CD14-positive monocyte (primary cell): ENCODE data around the gene LPCAT4. TPM values are rescaled to one million over a fixed set of nuclear protein-coding genes. Genes with fewer than 3 reads are reported as not detected.

ENCODE experiments used
- DNase-seq, 3 donors: peaks; one replicate each; pipeline ENCODE4 v3.0.0-alpha.2; 2011 to 2022
- H2AFZ ChIP-seq: 2 replicates; pipeline ENCODE4 v1.6.0; 2012; ENCODE audit warnings: mild to moderate bottlenecking, low read depth, low read length, inconsistent platforms; ENCODE audit not compliant: insufficient read depth, poor library complexity, severe bottlenecking
- H3K27ac ChIP-seq, 2 donors: 1 replicate in 1 of 2; 2 replicates in 1 of 2; pipeline ENCODE4 v1.5.1; 2012 to 2013; ENCODE audit warnings: low read length in 2 of 2, control low read depth in 1 of 2, inconsistent platforms in 1 of 2, low read depth in 1 of 2, mild to moderate bottlenecking in 1 of 2
- H3K27me3 ChIP-seq, 2 donors: one replicate each; pipeline versions ENCODE4 v1.6.0 to v1.6.1; 2011 to 2013; ENCODE audit warnings: low read length in 2 of 2; ENCODE audit not compliant: control insufficient read depth in 2 of 2, insufficient read depth in 2 of 2
- H3K36me3 ChIP-seq, 2 donors: replicated peaks in 1 of 2; 1 replicate in 1 of 2; 2 replicates in 1 of 2; pipeline versions ENCODE4 v1.5.1 to v1.6.1; 2012 to 2013; ENCODE audit warnings: low read length in 2 of 2, control low read depth in 1 of 2, inconsistent platforms in 1 of 2, mild to moderate bottlenecking in 1 of 2; ENCODE audit not compliant: insufficient read depth in 2 of 2, control insufficient read depth in 1 of 2
- H3K4me1 ChIP-seq, 2 donors: 1 replicate in 1 of 2; 2 replicates in 1 of 2; pipeline versions ENCODE4 v1.5.1 to v1.6.1; 2012 to 2013; ENCODE audit warnings: low read length in 2 of 2, control low read depth in 1 of 2, inconsistent platforms in 1 of 2, mild to moderate bottlenecking in 1 of 2, moderate library complexity in 1 of 2; ENCODE audit not compliant: insufficient read depth in 2 of 2, control insufficient read depth in 1 of 2
- H3K4me2 ChIP-seq: replicated peaks from 2 replicates; pipeline ENCODE3; 2012; ENCODE audit warnings: low read length, moderate library complexity, mild to moderate bottlenecking; ENCODE audit not compliant: poor library complexity, severe bottlenecking; ENCODE audit errors: extremely low read depth
- H3K4me3 ChIP-seq, 3 experiments: fragments of 200-600 bp in 1 of 3; sonication (generic) in 1 of 3; replicated peaks in 1 of 3; 1 replicate in 2 of 3; 2 replicates in 1 of 3; pipeline ENCODE4 v1.5.1; 2011 to 2013; ENCODE audit warnings: low read length in 3 of 3, mild to moderate bottlenecking in 3 of 3, control low read depth in 2 of 3, low read depth in 2 of 3, inconsistent platforms in 1 of 3, moderate library complexity in 1 of 3
- H3K79me2 ChIP-seq: 2 replicates; pipeline ENCODE4 v1.6.0; 2012; ENCODE audit warnings: mild to moderate bottlenecking, control low read depth, inconsistent platforms, low read length, moderate library complexity; ENCODE audit not compliant: insufficient read depth
- H3K9ac ChIP-seq: 2 replicates; pipeline ENCODE4 v1.6.0; 2017; ENCODE audit warnings: low read length, mild to moderate bottlenecking; ENCODE audit not compliant: insufficient read depth, poor library complexity, severe bottlenecking
- H3K9me3 ChIP-seq, 2 donors: replicated peaks in 1 of 2; 1 replicate in 1 of 2; 2 replicates in 1 of 2; pipeline versions ENCODE4 v1.5.1 to v1.6.1; 2012 to 2013; ENCODE audit warnings: low read length in 2 of 2, control low read depth in 1 of 2; ENCODE audit not compliant: control insufficient read depth in 1 of 2, insufficient read depth in 1 of 2
- H4K20me1 ChIP-seq: 2 replicates; pipeline ENCODE4 v1.6.0; 2012; ENCODE audit warnings: mild to moderate bottlenecking, low read length, control low read depth, moderate library complexity; ENCODE audit not compliant: insufficient read depth
- H3K27ac Mint-ChIP-seq, 7 donors: one replicate each; pipeline ENCODE4 v1.8.0; 2020; ENCODE audit warnings: mild to moderate bottlenecking in 7 of 7, mixed read lengths in 7 of 7, moderate library complexity in 6 of 7, inconsistent platforms in 2 of 7
- H3K27me3 Mint-ChIP-seq, 3 donors: one replicate each; pipeline ENCODE4 v1.8.0; 2021 to 2022; ENCODE audit warnings: low read depth in 3 of 3, mild to moderate bottlenecking in 3 of 3, mixed read lengths in 3 of 3, moderate library complexity in 3 of 3, inconsistent platforms in 1 of 3
- H3K36me3 Mint-ChIP-seq, 2 donors: one replicate each; pipeline ENCODE4 v1.8.0; 2020; ENCODE audit warnings: mixed read lengths in 2 of 2, inconsistent platforms in 1 of 2, mild to moderate bottlenecking in 1 of 2
- H3K4me1 Mint-ChIP-seq: one replicate; pipeline ENCODE4 v1.8.0; 2020; ENCODE audit warnings: mild to moderate bottlenecking, mixed read lengths
- H3K4me3 Mint-ChIP-seq, 2 donors: one replicate each; pipeline ENCODE4 v1.8.0; 2020; ENCODE audit warnings: mild to moderate bottlenecking in 2 of 2, mixed read lengths in 2 of 2, moderate library complexity in 1 of 2
- H3K9me3 Mint-ChIP-seq, 7 donors: one replicate each; pipeline ENCODE4 v1.8.0; 2020 to 2022; ENCODE audit warnings: mixed read lengths in 7 of 7, mild to moderate bottlenecking in 6 of 7, moderate library complexity in 6 of 7, inconsistent platforms in 2 of 7
- WGBS: methylation state at CpG from one replicate; pipeline ENCODE4 v1.1.5; 2013; ENCODE audit warnings: missing lambda C conversion rate; ENCODE audit not compliant: insufficient coverage; 5-methylcytosine and 5-hydroxymethylcytosine counted together
- intact Hi-C, 2 donors: fragments of 100-400 bp; cut with micrococcal nuclease; formaldehyde crosslinking; loops; one replicate each; pipeline versions ENCODE4 v1.15.0 to v1.15.1; 2023
- polyA plus RNA-seq, 3 donors: library from polyadenylated mRNA; depleted of rRNA in 1 of 3; unstranded in 2 of 3; stranded (reverse) in 1 of 3; fragments of 300-500 nt in 2 of 3; fragments of >200 nt in 1 of 3; fragmentation: Illumina TruSeq in 2 of 3; gene quantifications; 1 replicate in 2 of 3; 2 replicates in 1 of 3; pipeline ENCODE4 v1.2.3, GENCODE V29; 2012 to 2021
- small RNA-seq: library from RNA; depleted of rRNA; stranded (forward); fragments of <200 nt; gene quantifications from one replicate; pipeline ENCODE3, GENCODE V24; 2012; ENCODE audit warnings: low read depth; ENCODE audit not compliant: insufficient read length
- TF ChIP-seq, protein P1 (sequence below): fragments of 200-600 bp; IDR thresholded peaks from one replicate; pipeline ENCODE4 v1.8.0; 2022; ENCODE audit warnings: antibody characterized with exemption, mild to moderate bottlenecking

Gene LPCAT4
- polyA plus RNA-seq, 3 donors: 3.3 to 39.5 (median 4.2) TPM

- Histone ChIP-seq H3K27me3 (no peaks in the 10 kb centered on the region), H2AFZ (no peak overlapping the region), H3K79me2 (peaks cover 58% of the 10 kb centered on the region), H3K9ac (no peak overlapping the region), H3K36me3 (peaks cover 9 to 49% of the 10 kb centered on the region in 2 donors), H3K4me1 (no peaks in the 10 kb centered on the region), H4K20me1 (peaks cover 97% of the 10 kb centered on the region), H3K4me2 (no peak overlapping the region), H3K9me3 (no peaks in the 10 kb centered on the region), H3K4me3 (no peak overlapping the region), H3K27ac (no peak overlapping the region)
- Mint-ChIP-seq H3K9me3 (peaks cover 0 to 3% (median 0%) of the 10 kb centered on the region in 7 donors), H3K4me1 (peaks cover 3% of the 10 kb centered on the region), H3K4me3 (no peak overlapping the region), H3K27me3 (no peaks in the 10 kb centered on the region), H3K27ac (no peak overlapping the region), H3K36me3 (peaks cover 54 to 70% of the 10 kb centered on the region in 2 donors)
- intact Hi-C loops: no loop called here
- no CpG with 5 or more reads among the region's 1 CpG for WGBS
- TF ChIP-seq, protein P1, sequence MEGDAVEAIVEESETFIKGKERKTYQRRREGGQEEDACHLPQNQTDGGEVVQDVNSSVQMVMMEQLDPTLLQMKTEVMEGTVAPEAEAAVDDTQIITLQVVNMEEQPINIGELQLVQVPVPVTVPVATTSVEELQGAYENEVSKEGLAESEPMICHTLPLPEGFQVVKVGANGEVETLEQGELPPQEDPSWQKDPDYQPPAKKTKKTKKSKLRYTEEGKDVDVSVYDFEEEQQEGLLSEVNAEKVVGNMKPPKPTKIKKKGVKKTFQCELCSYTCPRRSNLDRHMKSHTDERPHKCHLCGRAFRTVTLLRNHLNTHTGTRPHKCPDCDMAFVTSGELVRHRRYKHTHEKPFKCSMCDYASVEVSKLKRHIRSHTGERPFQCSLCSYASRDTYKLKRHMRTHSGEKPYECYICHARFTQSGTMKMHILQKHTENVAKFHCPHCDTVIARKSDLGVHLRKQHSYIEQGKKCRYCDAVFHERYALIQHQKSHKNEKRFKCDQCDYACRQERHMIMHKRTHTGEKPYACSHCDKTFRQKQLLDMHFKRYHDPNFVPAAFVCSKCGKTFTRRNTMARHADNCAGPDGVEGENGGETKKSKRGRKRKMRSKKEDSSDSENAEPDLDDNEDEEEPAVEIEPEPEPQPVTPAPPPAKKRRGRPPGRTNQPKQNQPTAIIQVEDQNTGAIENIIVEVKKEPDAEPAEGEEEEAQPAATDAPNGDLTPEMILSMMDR: no peak
- no peak for DNase-seq
These were observed 55.4 kb downstream of the LPCAT4 start for GRCh38 chr15:34311563-34311962.

Small RNA genes lying within 50 kb of the gene (small RNA-seq; reads per million reads assigned to genes)
- gene MIR1233-1 (not detected), gene RF00019 (not detected)

Other genes with a start within 250 kb of the LPCAT4 start
- 10 to 100 TPM; 16.5 to 38.4 (median 37.7) TPM for gene KATNBL1, start 157.1 kb downstream of the LPCAT4 start, polyA plus RNA-seq
- gene EMC4, start 142.2 kb downstream of the LPCAT4 start, polyA plus RNA-seq: 100 to 1,000 TPM in 2 of 3 donors, 10 to 100 TPM in 1; 66.9 to 142 (median 116) TPM
- gene SLC12A6, start 29.4 kb downstream of the LPCAT4 start, polyA plus RNA-seq: 10 to 100 TPM in 1 of 3 donors, 1 to 10 TPM in 2; 5.4 to 80.0 (median 8.0) TPM
- gene NOP10, start 24.1 kb downstream of the LPCAT4 start, polyA plus RNA-seq: 100 to 1,000 TPM; 260 to 677 (median 586) TPM
- gene NUTM1, start 23.9 kb downstream of the LPCAT4 start, polyA plus RNA-seq: not detected
- gene GOLGA8A, start 70.6 kb upstream of the LPCAT4 start, polyA plus RNA-seq: 10 to 100 TPM in 1 of 3 donors, under 1 TPM in 1, not detected in 1; 0.03 to 14.8 TPM
- gene GOLGA8B, start 216.5 kb upstream of the LPCAT4 start, polyA plus RNA-seq: 10 to 100 TPM in 1 of 3 donors, under 1 TPM in 1, not detected in 1; 0.37 to 11.5 TPM